Right forelimb (tissue), 1 donor: ENCODE results near the gene CYP2W1.

ENCODE experiments used
- DNase-seq: peaks from one replicate; pipeline ENCODE4 v3.0.0-alpha.2; 2018

The CYP2W1 gene

GRCh38 chr7:967361-968082, 15.5 kb upstream of the CYP2W1 start:
- DNase-seq: no peak

GRCh38 chr7:968205-969105, 14.5 kb upstream of the CYP2W1 start:
- DNase-seq: no peak

GRCh38 chr7:969403-969802, 13.6 kb upstream of the CYP2W1 start:
- DNase-seq: no peak

GRCh38 chr7:970744-971143, 12.2 kb upstream of the CYP2W1 start:
- DNase-seq: no peak

GRCh38 chr7:972110-972509, 10.9 kb upstream of the CYP2W1 start:
- no peak for DNase-seq

GRCh38 chr7:972676-973309, 10.2 kb upstream of the CYP2W1 start:
- no peak for DNase-seq

- no peak for DNase-seq
Measured at GRCh38 chr7:973312-973711, 9.7 kb upstream of the CYP2W1 start.

- no peak for DNase-seq
Measured at GRCh38 chr7:974172-974571, 8.8 kb upstream of the CYP2W1 start.

GRCh38 chr7:974820-975681, 7.9 kb upstream of the CYP2W1 start, which contains the start of gene COX19:
COX19 (minus strand) TSS chr7:975549; CDS start chr7:975509, 40 bp downstream.
- peak; percentile 95 for DNase-seq

GRCh38 chr7:975702-976473, 7.1 kb upstream of the CYP2W1 start:
- DNase-seq: no peak

GRCh38 chr7:976901-977325, 6.1 kb upstream of the CYP2W1 start:
- DNase-seq: no peak

- DNase-seq: no peak
Measured at GRCh38 chr7:977326-978048, 5.5 kb upstream of the CYP2W1 start.

GRCh38 chr7:978049-978346, 5.0 kb upstream of the CYP2W1 start:
- DNase-seq: no peak

GRCh38 chr7:978416-979091, 4.4 kb upstream of the CYP2W1 start:
- DNase-seq: no peak

- no peak for DNase-seq
Measured at GRCh38 chr7:979151-979550, 3.8 kb upstream of the CYP2W1 start.

GRCh38 chr7:979886-980571, 3.0 kb upstream of the CYP2W1 start:
- no peak for DNase-seq

- DNase-seq: no peak
Measured at GRCh38 chr7:981793-982510, 1.0 kb upstream of the CYP2W1 start.

GRCh38 chr7:982511-983003, 424 bp upstream of the CYP2W1 start:
- DNase-seq: no peak

- DNase-seq: no peak
Measured at GRCh38 chr7:983616-984071, 663 bp downstream of the CYP2W1 start.
